DND-41 (cell line): ENCODE results near the gene GTPBP4.

Source experiments
- EZH2 ChIP-seq: IDR thresholded peaks from 3 replicates; pipeline ENCODE4 v1.6.1; 2012; ENCODE audit warnings: borderline replicate concordance, low read depth, mild to moderate bottlenecking, moderate library complexity, low read length, inconsistent platforms; ENCODE audit not compliant: severe bottlenecking
- TF ChIP-seq, protein P1 (sequence below): IDR thresholded peaks from 2 replicates; pipeline ENCODE4 v1.5.1; 2012; ENCODE audit warnings: borderline replicate concordance, low read length, moderate library complexity, mild to moderate bottlenecking; ENCODE audit not compliant: poor library complexity, severe bottlenecking; ENCODE audit errors: extremely low read depth

- no peak for TF ChIP-seq EZH2
- TF ChIP-seq, protein P1, sequence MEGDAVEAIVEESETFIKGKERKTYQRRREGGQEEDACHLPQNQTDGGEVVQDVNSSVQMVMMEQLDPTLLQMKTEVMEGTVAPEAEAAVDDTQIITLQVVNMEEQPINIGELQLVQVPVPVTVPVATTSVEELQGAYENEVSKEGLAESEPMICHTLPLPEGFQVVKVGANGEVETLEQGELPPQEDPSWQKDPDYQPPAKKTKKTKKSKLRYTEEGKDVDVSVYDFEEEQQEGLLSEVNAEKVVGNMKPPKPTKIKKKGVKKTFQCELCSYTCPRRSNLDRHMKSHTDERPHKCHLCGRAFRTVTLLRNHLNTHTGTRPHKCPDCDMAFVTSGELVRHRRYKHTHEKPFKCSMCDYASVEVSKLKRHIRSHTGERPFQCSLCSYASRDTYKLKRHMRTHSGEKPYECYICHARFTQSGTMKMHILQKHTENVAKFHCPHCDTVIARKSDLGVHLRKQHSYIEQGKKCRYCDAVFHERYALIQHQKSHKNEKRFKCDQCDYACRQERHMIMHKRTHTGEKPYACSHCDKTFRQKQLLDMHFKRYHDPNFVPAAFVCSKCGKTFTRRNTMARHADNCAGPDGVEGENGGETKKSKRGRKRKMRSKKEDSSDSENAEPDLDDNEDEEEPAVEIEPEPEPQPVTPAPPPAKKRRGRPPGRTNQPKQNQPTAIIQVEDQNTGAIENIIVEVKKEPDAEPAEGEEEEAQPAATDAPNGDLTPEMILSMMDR, result no peak
Measured at GRCh38 chr10:1033601-1034000, 45.4 kb downstream of the GTPBP4 start.
